ENCODE data around the gene COL2A1.

Gene COL2A1

DNA sequence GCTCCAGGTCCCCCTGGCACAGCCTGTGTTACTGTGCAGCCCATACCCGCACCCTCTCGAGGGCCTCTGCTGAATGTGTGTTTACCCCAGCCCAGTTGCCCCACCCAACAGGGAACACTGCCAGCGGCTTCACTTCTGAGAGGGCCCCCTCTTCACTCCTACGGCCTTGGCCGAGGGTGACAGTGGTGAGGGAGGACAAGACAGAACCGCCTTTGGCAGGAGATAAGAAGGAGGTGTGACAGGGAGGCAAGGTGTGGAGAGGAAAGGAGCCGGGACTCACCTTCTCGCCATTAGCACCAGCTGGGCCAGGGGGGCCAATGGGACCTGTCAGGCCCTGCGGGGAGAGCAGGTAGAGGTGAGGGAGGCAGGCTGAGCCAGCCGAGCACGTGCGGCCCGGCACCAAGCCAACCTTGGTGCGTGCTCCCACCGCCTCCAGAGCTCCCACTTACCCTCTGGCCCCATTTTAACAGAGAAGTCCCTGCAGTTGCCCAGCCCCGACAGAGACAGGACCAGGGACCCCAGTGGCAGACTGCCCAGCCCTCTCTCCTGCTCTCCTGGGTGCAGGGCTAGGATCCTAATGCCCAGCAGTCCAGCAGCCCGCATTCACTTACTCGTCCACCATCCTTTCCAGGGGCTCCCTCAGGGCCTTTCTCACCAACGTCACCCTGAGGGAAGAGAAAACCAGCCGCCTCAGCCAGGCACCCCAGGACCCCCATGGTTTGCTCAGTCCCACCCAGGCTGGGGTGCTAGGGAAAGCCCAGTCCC lies 22.6 kb downstream of the COL2A1 start:
- no peak overlapping the region for H3K27ac Mint-ChIP-seq
- peaks cover 29% of the 10 kb centered on the region for H3K27me3 Mint-ChIP-seq
- H3K4me3 Mint-ChIP-seq, result no peak overlapping the region
- no peaks in the 10 kb centered on the region for H3K36me3 Mint-ChIP-seq
- H3K9me3 Mint-ChIP-seq, result no peaks in the 10 kb centered on the region
- peaks cover 5% of the 10 kb centered on the region for H3K4me1 Mint-ChIP-seq
- ATAC-seq, result no peak

GRCh38 chr12:47980779-47981495 lies 23.3 kb downstream of the COL2A1 start:
- Mint-ChIP-seq H3K9me3 (no peaks in the 10 kb centered on the region), H3K27ac (no peak overlapping the region), H3K4me3 (no peak overlapping the region), H3K27me3 (peaks cover 29% of the 10 kb centered on the region), H3K4me1 (no peaks in the 10 kb centered on the region), H3K36me3 (no peaks in the 10 kb centered on the region)
- ATAC-seq, result no peak

DNA sequence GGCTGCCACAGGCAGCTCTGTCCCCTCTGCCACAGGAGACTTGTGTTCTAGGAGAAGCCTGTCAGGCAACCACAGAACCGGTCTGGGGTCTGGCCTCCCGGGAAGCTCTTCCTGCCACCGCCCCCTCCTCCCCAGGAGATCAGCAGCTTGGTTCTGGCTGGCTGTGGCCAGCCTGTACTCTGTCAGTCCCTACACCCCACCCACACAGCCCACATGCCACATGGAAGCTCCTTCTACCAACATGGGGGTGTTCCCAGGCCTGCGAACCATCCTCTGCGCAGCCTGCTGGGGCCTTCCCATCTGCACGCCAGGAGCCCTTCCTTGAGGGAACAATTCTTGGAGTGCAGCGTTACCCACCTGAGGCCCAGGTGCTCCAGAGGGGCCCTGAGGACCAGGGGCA lies 24.1 kb downstream of the COL2A1 start:
- Mint-ChIP-seq H3K9me3 (no peaks in the 10 kb centered on the region), H3K4me1 (no peaks in the 10 kb centered on the region), H3K36me3 (no peaks in the 10 kb centered on the region), H3K27me3 (peaks cover 29% of the 10 kb centered on the region), H3K4me3 (no peak overlapping the region), H3K27ac (no peak overlapping the region)
- no peak for ATAC-seq

- Mint-ChIP-seq H3K27me3 (peaks cover 29% of the 10 kb centered on the region), H3K4me1 (no peaks in the 10 kb centered on the region), H3K4me3 (no peak overlapping the region), H3K27ac (no peak overlapping the region), H3K9me3 (no peaks in the 10 kb centered on the region), H3K36me3 (no peaks in the 10 kb centered on the region)
- no peak for ATAC-seq
Measured at GRCh38 chr12:47979686-47980085, 24.6 kb downstream of the COL2A1 start.

DNA sequence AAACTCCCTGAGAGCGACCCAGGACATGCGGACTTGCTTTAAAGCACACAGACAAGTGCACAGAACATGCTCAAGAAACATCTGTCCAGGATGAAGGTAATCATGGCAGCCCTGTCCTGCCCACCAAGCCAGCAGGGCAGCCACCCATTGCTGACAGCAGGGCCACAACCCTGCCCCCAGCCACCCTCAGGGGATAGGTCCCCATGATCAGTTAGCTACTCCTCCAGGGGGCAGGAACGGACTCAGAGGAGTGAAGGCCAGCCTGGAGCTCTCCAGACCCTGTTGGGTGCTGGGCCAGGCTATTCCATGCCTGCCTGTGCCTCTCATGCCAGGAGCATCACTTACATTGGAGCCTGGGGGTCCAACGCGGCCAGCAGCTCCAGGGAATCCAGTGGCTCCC lies 25.1 kb downstream of the COL2A1 start:
- H3K4me3 Mint-ChIP-seq, result no peak overlapping the region
- H3K27ac Mint-ChIP-seq, result no peak overlapping the region
- ATAC-seq, result no peak
- H3K9me3 Mint-ChIP-seq, result no peaks in the 10 kb centered on the region
- H3K36me3 Mint-ChIP-seq, result no peaks in the 10 kb centered on the region
- H3K4me1 Mint-ChIP-seq, result no peaks in the 10 kb centered on the region
- peaks cover 29% of the 10 kb centered on the region for H3K27me3 Mint-ChIP-seq

GRCh38 chr12:47978598-47978873 lies 25.7 kb downstream of the COL2A1 start:
- Mint-ChIP-seq H3K9me3 (no peaks in the 10 kb centered on the region), H3K36me3 (no peaks in the 10 kb centered on the region), H3K27me3 (peaks cover 29% of the 10 kb centered on the region), H3K27ac (no peak overlapping the region), H3K4me1 (no peaks in the 10 kb centered on the region), H3K4me3 (no peak overlapping the region)
- no peak for ATAC-seq

- no peak for ATAC-seq
- Mint-ChIP-seq H3K27ac (no peak overlapping the region), H3K36me3 (no peaks in the 10 kb centered on the region), H3K4me1 (no peaks in the 10 kb centered on the region), H3K9me3 (no peaks in the 10 kb centered on the region), H3K27me3 (peaks cover 25% of the 10 kb centered on the region), H3K4me3 (no peak overlapping the region)
Measured at GRCh38 chr12:47977772-47978597, 26.3 kb downstream of the COL2A1 start.

- ATAC-seq, result no peak
- H3K27ac Mint-ChIP-seq, result no peak overlapping the region
- H3K36me3 Mint-ChIP-seq, result no peaks in the 10 kb centered on the region
- H3K27me3 Mint-ChIP-seq, result peaks cover 18% of the 10 kb centered on the region
- no peaks in the 10 kb centered on the region for H3K4me1 Mint-ChIP-seq
- H3K9me3 Mint-ChIP-seq, result no peaks in the 10 kb centered on the region
- H3K4me3 Mint-ChIP-seq, result no peak overlapping the region
Measured at GRCh38 chr12:47977046-47977771, 27.1 kb downstream of the COL2A1 start.

GRCh38 chr12:47975816-47976215 lies 28.5 kb downstream of the COL2A1 start:
- ATAC-seq, result no peak

DNA sequence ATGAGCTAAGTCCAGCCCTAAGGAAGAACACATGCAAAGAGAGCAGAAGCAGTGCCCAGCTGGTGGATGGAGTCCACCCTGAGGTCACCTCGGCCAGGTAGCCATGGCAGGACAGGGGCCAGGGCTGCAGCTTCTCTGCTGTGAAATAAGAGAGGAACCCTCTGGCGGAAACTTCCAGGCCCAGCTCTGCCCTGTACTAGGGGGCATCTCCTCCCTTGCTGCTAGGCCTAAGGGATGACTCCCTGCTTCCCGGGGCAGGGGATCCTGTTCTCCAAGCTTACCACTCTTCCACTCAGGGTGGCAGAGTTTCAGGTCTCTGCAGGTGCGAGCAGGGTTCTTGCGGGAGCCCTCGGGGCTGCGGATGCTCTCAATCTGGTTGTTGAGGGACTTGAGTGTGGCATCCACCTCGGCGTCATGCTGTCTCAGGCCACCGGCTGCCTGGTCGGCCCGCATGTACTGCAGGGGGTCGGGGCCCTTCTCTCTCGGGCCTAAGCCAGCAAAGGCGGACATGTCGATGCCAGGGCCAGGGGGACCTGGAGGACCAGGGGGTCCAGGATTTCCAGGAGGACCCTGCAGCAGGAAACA lies 29.1 kb downstream of the COL2A1 start:
- Mint-ChIP-seq H3K36me3 (no peaks in the 10 kb centered on the region), H3K4me1 (no peaks in the 10 kb centered on the region), H3K27ac (no peak overlapping the region), H3K9me3 (no peaks in the 10 kb centered on the region), H3K4me3 (no peak overlapping the region), H3K27me3 (peaks cover 12% of the 10 kb centered on the region)
- no peak for ATAC-seq

More at GRCh38 chr12:47975816-47976215, 28.5 kb downstream of the COL2A1 start:
- no peaks in the 10 kb centered on the region for H3K4me1 Mint-ChIP-seq
- H3K4me3 Mint-ChIP-seq, result no peak overlapping the region
- peaks cover 12% of the 10 kb centered on the region for H3K27me3 Mint-ChIP-seq
- H3K27ac Mint-ChIP-seq, result no peak overlapping the region
- no peaks in the 10 kb centered on the region for H3K36me3 Mint-ChIP-seq
- no peaks in the 10 kb centered on the region for H3K9me3 Mint-ChIP-seq

GRCh38 chr12:47973870-47974269 lies 30.4 kb downstream of the COL2A1 start:
- H3K36me3 Mint-ChIP-seq, result peaks cover 2% of the 10 kb centered on the region
- peaks cover 6% of the 10 kb centered on the region for H3K27me3 Mint-ChIP-seq

GRCh38 chr12:47972895-47973294 lies 31.4 kb downstream of the COL2A1 start:
- Mint-ChIP-seq H3K27ac (no peak overlapping the region), H3K27me3 (no peaks in the 10 kb centered on the region), H3K36me3 (peaks cover 4% of the 10 kb centered on the region), H3K9me3 (no peaks in the 10 kb centered on the region), H3K4me1 (no peaks in the 10 kb centered on the region), H3K4me3 (no peak overlapping the region)
- ATAC-seq, result no peak

More at GRCh38 chr12:47973870-47974269, 30.4 kb downstream of the COL2A1 start:
- no peak overlapping the region for H3K27ac Mint-ChIP-seq
- no peaks in the 10 kb centered on the region for H3K4me1 Mint-ChIP-seq
- ATAC-seq, result no peak
- H3K9me3 Mint-ChIP-seq, result no peaks in the 10 kb centered on the region
- no peak overlapping the region for H3K4me3 Mint-ChIP-seq

- H3K36me3 Mint-ChIP-seq, result peaks cover 9% of the 10 kb centered on the region
- no peak overlapping the region for H3K27ac Mint-ChIP-seq
- no peak for ATAC-seq
- no peak overlapping the region for H3K4me3 Mint-ChIP-seq
- no peaks in the 10 kb centered on the region for H3K27me3 Mint-ChIP-seq
- H3K9me3 Mint-ChIP-seq, result no peaks in the 10 kb centered on the region
- peaks cover 4% of the 10 kb centered on the region for H3K4me1 Mint-ChIP-seq
Measured at GRCh38 chr12:47970843-47971242, 33.4 kb downstream of the COL2A1 start.

DNA sequence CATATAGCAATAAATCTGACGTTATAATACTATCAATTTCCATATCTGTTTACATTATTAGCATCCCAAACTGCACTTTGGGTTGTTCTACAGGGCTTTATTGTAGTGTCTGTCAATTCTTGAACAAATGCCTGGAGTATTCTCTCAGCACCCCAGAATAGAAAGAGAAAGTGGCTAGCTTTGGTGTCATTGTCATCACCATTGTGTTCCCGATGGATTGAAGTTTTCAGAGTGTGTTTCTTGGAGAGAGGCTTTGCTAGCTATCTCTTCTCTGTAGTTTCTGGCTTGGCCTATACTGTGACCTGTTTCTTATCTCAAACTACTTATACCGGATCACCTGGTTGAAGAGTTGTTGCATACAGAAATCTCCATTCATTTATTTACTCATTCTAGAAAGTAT lies 34.4 kb downstream of the COL2A1 start:
- Mint-ChIP-seq H3K4me1 (peaks cover 11% of the 10 kb centered on the region), H3K4me3 (no peak overlapping the region), H3K27ac (no peak overlapping the region), H3K9me3 (no peaks in the 10 kb centered on the region), H3K27me3 (no peaks in the 10 kb centered on the region), H3K36me3 (peaks cover 13% of the 10 kb centered on the region)
- ATAC-seq, result no peak
